Anterior cingulate cortex (tissue), 58 donors: ENCODE measurements around the gene LMBR1.
"Not testable (repeated sequence)": the region's sequence is repeated elsewhere in the genome, so short reads cannot be mapped to it uniquely, and the experiment has no call there.

Experiments
- DNase-seq, 58 donors: peaks; one replicate each; lab custom pipeline; 2025; lab: John Stamatoyannopoulos, UW

LMBR1 gene

DNA sequence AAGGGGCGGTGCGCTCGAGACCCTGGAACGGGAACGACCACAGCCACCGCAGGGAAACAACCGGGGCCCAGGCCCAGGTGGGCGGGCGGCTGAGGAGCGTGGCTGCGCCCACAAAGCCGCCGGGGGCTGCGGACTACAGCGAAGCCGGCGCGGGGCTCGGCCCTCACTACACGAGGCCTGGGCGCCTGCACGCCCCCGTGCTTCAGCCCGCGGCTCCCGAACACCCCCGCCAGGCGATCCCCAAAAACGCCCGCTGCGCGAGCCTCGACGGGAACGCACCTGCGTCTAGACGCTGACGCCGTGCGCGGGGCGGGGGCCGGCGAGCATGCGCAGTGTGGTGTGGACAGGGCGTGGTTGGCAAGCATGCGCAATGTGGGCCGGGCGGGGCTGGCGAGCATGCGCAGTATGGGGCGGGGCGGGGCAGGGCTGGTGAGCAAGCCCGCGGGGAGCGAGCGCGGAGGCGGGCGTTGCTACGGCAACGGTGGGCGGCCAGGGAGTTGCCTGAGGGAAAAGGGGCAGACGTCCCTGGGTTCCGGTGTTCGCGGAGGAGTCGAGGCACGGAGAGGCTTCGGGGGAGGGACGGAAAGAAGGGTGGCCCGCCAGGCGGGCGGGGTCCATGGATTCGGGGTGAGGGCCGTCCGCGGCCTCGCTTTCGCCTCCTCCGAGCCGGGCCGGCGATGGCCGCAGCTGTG is 252.6 kb downstream of the LMBR1 start, which contains the start of gene RNF32:
TSS of gene RNF32 (plus strand) at position 518 of the 692 bp plus-strand sequence. CDS start 3,104 bp downstream, outside the sequence.
- peak; percentile 10 to 94 (median 88) for DNase-seq

DNA sequence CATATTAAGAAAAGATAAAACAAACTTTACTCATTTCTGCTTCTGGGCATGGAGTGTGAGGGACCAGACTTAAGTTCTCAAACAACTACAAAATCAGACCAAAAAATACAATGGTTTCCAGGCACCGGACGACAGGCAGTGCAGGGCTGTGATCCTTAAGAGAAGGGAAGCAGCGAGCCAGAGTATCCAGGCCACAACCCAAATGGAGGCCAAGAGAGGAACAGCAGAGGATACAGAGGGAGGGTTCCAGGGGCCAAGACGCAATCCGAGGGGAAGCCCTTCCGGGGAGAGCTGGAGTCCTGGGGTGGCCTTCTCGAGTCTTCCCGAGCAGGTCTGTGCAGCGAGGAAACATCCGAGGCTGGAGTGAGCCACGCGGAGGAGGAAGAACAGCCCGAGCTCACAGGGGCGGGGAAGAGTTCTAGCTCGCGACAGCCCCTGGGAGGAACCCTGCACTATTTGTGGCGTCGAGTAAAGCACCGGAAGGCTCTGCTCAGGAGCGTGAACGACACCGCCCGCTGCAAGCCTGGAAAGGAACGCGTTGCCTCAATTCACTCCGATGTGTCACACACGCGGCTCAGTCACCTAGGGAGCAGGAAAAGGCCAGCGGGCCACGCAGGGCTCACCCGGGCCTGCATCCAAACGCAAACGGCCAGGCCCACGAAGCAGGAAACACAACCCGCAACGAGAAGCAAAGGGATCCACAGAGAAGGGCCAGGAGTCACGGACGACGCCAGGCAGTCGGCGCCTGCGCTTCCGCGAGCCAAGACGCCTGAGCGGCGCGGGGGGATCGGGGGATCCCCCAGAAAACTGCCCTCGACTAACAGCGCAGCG is 253.3 kb downstream of the LMBR1 start:
- peak in 7 of 58 donors; percentile 23 to 68 (median 55) for DNase-seq

DNA sequence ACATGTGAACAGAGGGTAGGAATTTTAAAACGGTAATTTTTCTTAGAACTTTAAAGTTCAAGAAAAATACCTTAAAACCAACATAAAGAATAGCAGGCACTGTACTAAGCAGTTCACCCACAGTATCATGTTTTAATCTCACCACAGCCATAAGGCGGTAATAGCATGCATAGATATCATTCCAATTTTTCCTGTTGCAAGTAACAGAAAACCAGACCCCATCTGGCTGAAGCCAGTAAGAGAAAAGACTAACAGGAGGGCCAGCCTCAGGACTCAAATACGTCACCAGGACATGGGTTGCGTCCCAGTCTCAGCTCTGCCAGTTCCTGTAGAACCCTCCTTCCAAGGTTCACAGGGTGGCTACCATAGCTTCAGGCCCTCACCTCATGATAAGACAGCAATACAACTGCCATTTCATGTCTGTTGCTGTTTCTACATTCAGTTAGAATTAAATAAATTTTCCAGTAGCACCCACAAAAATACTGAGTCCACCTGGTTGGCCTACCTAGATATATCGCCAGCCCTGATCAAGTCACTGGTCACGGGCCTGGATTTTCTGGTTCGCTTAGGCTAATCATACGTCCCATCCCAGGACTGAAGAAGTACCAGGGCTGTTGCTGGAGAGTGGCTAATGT is 254.4 kb downstream of the LMBR1 start:
- no peak for DNase-seq

DNA sequence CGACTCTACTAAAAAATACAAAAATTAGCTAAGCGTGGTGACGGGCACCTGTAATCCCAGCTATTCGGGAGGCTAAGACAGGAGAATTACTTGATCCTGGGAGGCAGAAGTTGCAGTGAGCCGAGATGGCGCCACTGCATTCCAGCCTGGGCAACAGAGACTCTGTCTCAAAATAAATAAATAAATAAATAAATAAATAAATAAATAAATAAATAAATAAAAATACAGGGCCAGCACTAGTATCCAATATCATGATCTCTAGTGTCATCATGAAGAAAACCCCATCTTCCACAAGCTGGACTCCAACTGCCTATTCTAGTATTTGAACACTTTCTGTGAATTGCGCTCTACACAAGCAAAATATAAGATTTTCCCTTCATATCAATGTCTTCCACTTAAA is 255.9 kb downstream of the LMBR1 start:
- not testable (repeated sequence) for DNase-seq

DNA sequence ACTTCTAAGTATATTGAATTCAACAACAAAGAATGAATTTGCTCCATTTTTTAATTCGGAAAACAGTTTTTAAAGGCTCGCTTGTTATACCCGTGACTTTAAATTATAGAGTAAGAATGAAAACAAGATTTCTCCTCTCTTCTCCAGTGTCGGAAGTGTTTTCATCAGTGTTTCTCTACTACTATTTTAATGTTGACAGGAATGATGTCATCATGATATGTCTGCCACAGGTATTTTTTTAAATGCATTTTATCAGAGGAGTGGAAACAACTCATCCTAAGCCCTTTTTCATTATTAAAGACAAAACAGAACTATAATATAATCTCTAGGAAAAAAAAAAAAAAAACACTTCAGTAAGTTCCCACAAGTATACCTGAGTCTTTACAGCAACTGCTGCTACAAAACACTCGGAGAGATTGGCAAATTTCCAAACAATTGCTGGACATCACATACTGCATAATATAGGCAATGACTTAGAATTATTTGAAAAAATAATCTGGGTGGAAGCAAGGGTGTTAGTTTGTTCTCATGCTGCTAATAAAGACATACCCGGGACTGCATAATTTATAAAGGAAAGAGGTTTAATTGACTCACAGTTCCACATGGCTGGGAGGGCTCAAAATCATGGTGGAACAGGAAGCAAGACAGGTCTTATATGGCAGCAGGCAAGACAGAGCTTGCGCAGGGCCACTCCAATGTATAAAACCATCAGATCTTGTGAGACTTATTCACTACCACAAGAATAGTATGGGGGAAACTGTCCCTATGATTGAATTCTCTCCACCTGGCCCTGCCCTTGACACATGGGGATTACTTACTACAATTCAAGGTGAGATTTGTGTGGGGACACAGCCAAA is 257.2 kb downstream of the LMBR1 start:
- no peak for DNase-seq

DNA sequence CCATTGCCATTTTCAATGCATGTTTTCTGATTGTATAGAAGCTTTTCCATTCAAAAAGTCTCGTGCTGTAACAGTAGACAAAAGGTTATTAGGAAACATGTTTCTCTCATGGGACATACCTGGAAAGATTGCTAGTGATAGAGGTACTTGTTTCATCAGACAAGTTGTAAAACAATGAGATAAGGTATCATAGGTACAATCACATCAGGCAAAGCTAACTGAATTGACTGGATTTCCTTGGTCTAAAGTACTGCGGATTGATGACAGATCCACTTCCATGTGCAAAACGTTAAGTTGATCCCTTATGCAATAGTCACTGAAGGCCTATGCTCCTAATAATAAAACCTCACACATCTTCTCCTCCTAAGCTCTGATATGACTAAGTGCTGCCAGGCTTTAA is 258.9 kb downstream of the LMBR1 start:
- DNase-seq, result no peak

DNA sequence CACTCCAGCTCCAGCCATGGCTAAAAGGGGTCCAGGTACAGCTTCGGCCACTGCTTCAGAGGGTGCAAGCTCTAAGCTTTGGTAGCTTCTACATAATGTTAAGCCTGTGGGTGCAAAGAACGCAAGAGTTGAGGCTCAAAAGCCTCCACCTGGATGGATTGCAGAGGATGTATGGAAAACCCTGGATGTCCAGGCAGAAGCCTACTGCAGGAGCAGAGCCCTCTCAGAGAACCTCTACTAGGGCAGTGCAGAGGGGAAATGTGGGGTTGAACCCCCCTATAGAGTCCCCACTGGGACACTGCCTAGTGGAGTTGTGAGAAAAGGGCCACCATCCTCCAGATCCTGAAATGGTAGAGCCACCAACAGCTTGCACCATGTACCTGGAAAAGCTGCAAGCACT is 263.1 kb downstream of the LMBR1 start:
- DNase-seq, result no peak

DNA sequence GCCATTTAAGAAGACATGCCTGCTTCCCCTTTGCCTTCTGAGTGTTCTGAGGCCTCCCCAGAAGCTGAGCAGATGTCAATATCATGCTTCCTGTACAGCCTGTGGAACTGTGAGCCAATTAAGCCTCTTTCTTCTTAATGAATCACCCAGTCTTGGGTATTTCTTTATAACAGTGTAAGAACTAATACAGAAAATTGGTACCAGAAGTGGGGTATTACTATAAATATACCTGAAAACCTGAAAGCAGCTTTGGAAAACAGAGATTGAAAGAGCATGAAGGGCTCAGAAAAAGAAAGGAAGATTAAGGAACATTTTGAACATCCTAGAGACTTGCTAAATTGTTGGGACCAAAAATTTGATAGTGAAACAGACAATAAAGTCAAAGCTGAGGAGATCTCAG is 264.4 kb downstream of the LMBR1 start:
- no peak for DNase-seq
